Gastroesophageal sphincter (tissue), 3 donors: ENCODE measurements around the gene PRSS8.
"Not testable (repeated sequence)": the region's sequence is repeated elsewhere in the genome, so short reads cannot be mapped to it uniquely, and the experiment has no call there.

Experiments
- POLR2A ChIP-seq, 2 donors: fragments of 450-650 bp; IDR thresholded peaks; one replicate each; pipeline ENCODE4 v1.6.1; 2017; ENCODE audit warnings: antibody characterized with exemption in 2 of 2, mild to moderate bottlenecking in 2 of 2, moderate library complexity in 1 of 2
- TF ChIP-seq, protein P1 (sequence below), 4 experiments: fragments of 200-600 bp in 2 of 4; fragments of 450-650 bp in 2 of 4; sonication (generic) in 1 of 4; IDR thresholded peaks; one replicate each; pipeline ENCODE4 v1.5.1; 2017 to 2019; ENCODE audit warnings: antibody characterized with exemption in 4 of 4, mild to moderate bottlenecking in 2 of 4, moderate library complexity in 2 of 4

DNA sequence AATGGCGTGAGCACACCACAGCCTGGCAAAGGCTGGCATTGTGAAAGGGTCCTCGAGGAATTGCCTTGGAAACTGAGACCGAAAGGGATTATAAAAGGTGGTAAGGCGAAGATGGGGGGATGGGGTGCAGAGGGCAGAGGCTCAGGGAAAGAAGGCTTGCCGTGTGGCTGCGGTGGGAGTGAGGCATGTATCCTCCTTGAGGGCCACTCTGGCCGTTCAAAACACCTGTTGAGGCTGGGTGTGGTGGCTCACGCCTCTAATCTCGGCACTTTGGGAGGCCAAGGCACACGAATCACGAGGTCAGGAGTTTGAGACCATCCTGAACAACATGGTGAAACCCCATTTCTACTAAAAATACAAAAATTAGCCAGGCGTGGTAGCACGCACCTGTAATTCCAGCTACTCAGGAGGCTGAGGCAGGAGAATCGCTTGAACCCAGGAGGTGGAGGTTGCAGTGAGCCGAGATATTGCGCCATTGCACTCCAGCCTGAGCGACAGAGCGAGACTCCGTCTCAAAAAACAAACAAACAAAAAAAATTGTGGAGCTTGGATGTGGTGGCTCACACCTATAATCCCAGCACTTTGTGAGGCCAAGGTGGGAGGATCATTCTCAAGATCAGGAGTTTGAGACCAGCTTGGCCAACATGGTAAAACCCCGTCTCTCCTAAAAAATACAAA, 1.4 kb upstream of the PRSS8 start:
- not testable (repeated sequence) for TF ChIP-seq POLR2A (IDR thresholded peaks at IDR 0.05)
- TF ChIP-seq, protein P1, sequence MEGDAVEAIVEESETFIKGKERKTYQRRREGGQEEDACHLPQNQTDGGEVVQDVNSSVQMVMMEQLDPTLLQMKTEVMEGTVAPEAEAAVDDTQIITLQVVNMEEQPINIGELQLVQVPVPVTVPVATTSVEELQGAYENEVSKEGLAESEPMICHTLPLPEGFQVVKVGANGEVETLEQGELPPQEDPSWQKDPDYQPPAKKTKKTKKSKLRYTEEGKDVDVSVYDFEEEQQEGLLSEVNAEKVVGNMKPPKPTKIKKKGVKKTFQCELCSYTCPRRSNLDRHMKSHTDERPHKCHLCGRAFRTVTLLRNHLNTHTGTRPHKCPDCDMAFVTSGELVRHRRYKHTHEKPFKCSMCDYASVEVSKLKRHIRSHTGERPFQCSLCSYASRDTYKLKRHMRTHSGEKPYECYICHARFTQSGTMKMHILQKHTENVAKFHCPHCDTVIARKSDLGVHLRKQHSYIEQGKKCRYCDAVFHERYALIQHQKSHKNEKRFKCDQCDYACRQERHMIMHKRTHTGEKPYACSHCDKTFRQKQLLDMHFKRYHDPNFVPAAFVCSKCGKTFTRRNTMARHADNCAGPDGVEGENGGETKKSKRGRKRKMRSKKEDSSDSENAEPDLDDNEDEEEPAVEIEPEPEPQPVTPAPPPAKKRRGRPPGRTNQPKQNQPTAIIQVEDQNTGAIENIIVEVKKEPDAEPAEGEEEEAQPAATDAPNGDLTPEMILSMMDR (IDR thresholded peaks at IDR 0.05) = not testable (repeated sequence)
